Measurements from ENCODE around the gene C20orf141. TPM values are rescaled to one million over a fixed set of nuclear protein-coding genes. Genes with fewer than 3 reads are reported as not detected.

The C20orf141 gene
- total RNA-seq, 1 experiment from 2014 or later, result not detected

- no peak for TF ChIP-seq CTCF (conservative IDR thresholded peaks at IDR 0.05)
- no peak overlapping the region for H2AK5ac ChIP-seq (ENCODE audit: insufficient read length, low read length)
- no peaks in the 10 kb centered on the region for H3K4me1 ChIP-seq (ENCODE audit: insufficient read depth, low read length)
- H3K27ac Mint-ChIP-seq, result no peak overlapping the region
- H3K4me1 Mint-ChIP-seq, result peaks cover 18% of the 10 kb centered on the region in 2 experiments
- no peak overlapping the region for H4K91ac ChIP-seq (ENCODE audit: insufficient read length, low read depth, low read length)
- H3K27ac ChIP-seq (ENCODE audit: insufficient read length, low read depth, low read length), result no peak overlapping the region
- H4K5ac ChIP-seq (ENCODE audit: insufficient read length, low read depth, low read length), result no peak overlapping the region
- no peak overlapping the region for H3K18ac ChIP-seq (ENCODE audit: insufficient read length, low read depth, low read length)
- H3K4me2 ChIP-seq (ENCODE audit: insufficient read depth, insufficient read length, low read length), result no peak overlapping the region
- no peak overlapping the region for H2BK15ac ChIP-seq (ENCODE audit: low read depth, low read length)
- no peak overlapping the region for H2AFZ ChIP-seq (ENCODE audit: low read length)
- H3K4ac ChIP-seq (ENCODE audit: low read depth, low read length), result no peak overlapping the region
- H3K27me3 ChIP-seq (ENCODE audit: insufficient read depth, low read length), result peaks cover 9% of the 10 kb centered on the region; the same call in 1 of the 2 replicates
- H3K79me1 ChIP-seq (ENCODE audit: insufficient read depth, low read depth, low read length, poor library complexity, severe bottlenecking), result no peaks in the 10 kb centered on the region
- peaks cover under 1 to 4% of the 10 kb centered on the region in 2 experiments; a peak in 3 of 5 replicates for H3K9me3 Mint-ChIP-seq
- H2BK20ac ChIP-seq (ENCODE audit: low read depth, low read length, poor library complexity, severe bottlenecking), result no peak overlapping the region
- no peaks in the 10 kb centered on the region for H3K9me3 ChIP-seq (ENCODE audit: control insufficient read depth, low read depth, low read length)
- WGBS (ENCODE audit: extremely low coverage, insufficient read length, low lambda C conversion rate), result no CpG with 5 or more reads among the region's 7 CpGs
- no peak overlapping the region for H3K14ac ChIP-seq (ENCODE audit: insufficient read depth, low read length)
- no peaks in the 10 kb centered on the region; a peak in 1 of 7 replicates for H3K36me3 Mint-ChIP-seq (ENCODE audit: insufficient read depth in 1 of 3, low read depth in 3 of 3)
- peaks cover 29% of the 10 kb centered on the region for H3K27me3 Mint-ChIP-seq (ENCODE audit: low read depth)
- no peak for DNase-seq
- no peak overlapping the region for H4K8ac ChIP-seq (replicated peaks; ENCODE audit: insufficient read length, low read depth, low read length)
- no peak overlapping the region for H3K23ac ChIP-seq (ENCODE audit: insufficient read length, low read depth, low read length)
- H4K20me1 ChIP-seq (ENCODE audit: control insufficient read depth, insufficient read depth, insufficient read length), result no peaks in the 10 kb centered on the region
- no peak overlapping the region for H3K4me3 Mint-ChIP-seq
- H2BK12ac ChIP-seq (ENCODE audit: insufficient read length, low read depth, low read length), result no peak overlapping the region
- no peaks in the 10 kb centered on the region for H3K79me2 ChIP-seq (ENCODE audit: insufficient read depth, low read length)
- peaks cover 6% of the 10 kb centered on the region for H3K23me2 ChIP-seq (ENCODE audit: insufficient read length, low read depth, low read length, poor library complexity, severe bottlenecking)
- no peak overlapping the region for H2BK120ac ChIP-seq (ENCODE audit: low read depth, low read length, poor library complexity, severe bottlenecking)
- H2BK5ac ChIP-seq (ENCODE audit: insufficient read length, low read length), result no peak overlapping the region
- no peak overlapping the region for H3K9ac ChIP-seq (ENCODE audit: extremely low read depth, insufficient read length, low read length)
- no peak overlapping the region for H3K56ac ChIP-seq (ENCODE audit: insufficient read length, low read depth, low read length)
- H3T11ph ChIP-seq (ENCODE audit: low read length), result no peak overlapping the region
These were observed 3.3 kb downstream of the C20orf141 start for GRCh38 chr20:2817891-2818595.
